Bronchial epithelial cell (primary cell): Measurements from ENCODE around the gene ARF6. TPM values are rescaled to one million over a fixed set of nuclear protein-coding genes. Genes with fewer than 3 reads are reported as not detected.
A peak's percentile ranks its signal among the peaks of the same experiment; 100 is the strongest.

Experiments used
- DNase-seq: peaks from one replicate; pipeline ENCODE4 v3.0.0-alpha.2; 2010; ENCODE audit warnings: low read depth
- FAIRE-seq: peaks from 2 replicates; lab custom pipeline; 2011; peaks lifted over from hg19 to GRCh38; lab: Jason Lieb, UNC
- H3K27me3 ChIP-seq: 2 replicates; pipeline ENCODE4 v1.5.1; 2011; ENCODE audit warnings: low read length; ENCODE audit not compliant: control insufficient read depth, insufficient read depth
- H3K36me3 ChIP-seq: 2 replicates; pipeline ENCODE4 v1.5.1; 2011; ENCODE audit warnings: low read length; ENCODE audit not compliant: control insufficient read depth, insufficient read depth
- H3K4me3 ChIP-seq: 2 replicates; pipeline ENCODE4 v1.5.1; 2011; ENCODE audit warnings: mild to moderate bottlenecking, low read depth, low read length, control low read depth
- CTCF ChIP-seq: IDR thresholded peaks from 2 replicates; pipeline ENCODE4 v1.5.1; 2011; ENCODE audit warnings: mild to moderate bottlenecking, moderate library complexity, low read length, control low read depth, inconsistent platforms; ENCODE audit not compliant: insufficient read depth, severe bottlenecking
- total RNA-seq: library from RNA; depleted of rRNA; stranded (reverse); fragments of >200 nt; gene quantifications from 2 replicates; pipeline ENCODE4 v1.2.1, GENCODE V29; 2014

ARF6 gene
- total RNA-seq, 1 donor from 2014 or later = 83.2 TPM

GRCh38 chr14:49881350-49882001 is 11.4 kb upstream of the ARF6 start:
- DNase-seq (no peak), FAIRE-seq (no peak)
- no peak for TF ChIP-seq CTCF
- no peaks in the 10 kb centered on the region for H3K27me3 ChIP-seq
- H3K4me3 ChIP-seq = no peak overlapping the region
- H3K36me3 ChIP-seq = no peaks in the 10 kb centered on the region

GRCh38 chr14:49882826-49883694 is 9.8 kb upstream of the ARF6 start:
- Histone ChIP-seq H3K27me3 (no peaks in the 10 kb centered on the region), H3K36me3 (no peaks in the 10 kb centered on the region), H3K4me3 (no peak overlapping the region)
- DNase-seq (peak; percentile 74), FAIRE-seq (no peak)
- TF ChIP-seq CTCF = no peak

- TF ChIP-seq CTCF = no peak
- no peak overlapping the region for H3K4me3 ChIP-seq
- FAIRE-seq (no peak), DNase-seq (no peak)
- H3K27me3 ChIP-seq = no peaks in the 10 kb centered on the region
- no peaks in the 10 kb centered on the region for H3K36me3 ChIP-seq
Observed at GRCh38 chr14:49886523-49886922, 6.4 kb upstream of the ARF6 start.

GRCh38 chr14:49888293-49888692 is 4.6 kb upstream of the ARF6 start:
- H3K36me3 ChIP-seq = no peaks in the 10 kb centered on the region
- DNase-seq (no peak), FAIRE-seq (no peak)
- no peak for TF ChIP-seq CTCF
- no peaks in the 10 kb centered on the region for H3K27me3 ChIP-seq
- H3K4me3 ChIP-seq = no peak overlapping the region

GRCh38 chr14:49892301-49892635 is 614 bp upstream of the ARF6 start:
- TF ChIP-seq CTCF = no peak
- Histone ChIP-seq H3K36me3 (peaks cover 3% of the 10 kb centered on the region), H3K4me3 (peak overlapping the region; percentile 97), H3K27me3 (no peaks in the 10 kb centered on the region)
- DNase-seq = peak; percentile 57
- no peak for FAIRE-seq
